Calu3 (cell line): ENCODE results near the gene NCOA1. TPM values are rescaled to one million over a fixed set of nuclear protein-coding genes. Genes with fewer than 3 reads are reported as not detected.
"Not testable (repeated sequence)": the region's sequence is repeated elsewhere in the genome, so short reads cannot be mapped to it uniquely, and the experiment has no call there.

Experiments
- BruUV-seq: library from RNA; stranded (reverse); fragments of 400-500 nt; replicated peaks from 2 replicates; lab custom pipeline; 2021; lab: Mats Ljungman, UMichigan
- CTCF ChIA-PET: fragments of 300-600 bp; sonication (Branson Sonifier 250); formaldehyde crosslinking; loops from one replicate; lab custom pipeline; 2022; ENCODE audit warnings: antibody characterized with exemption; lab: Charles Lee
- DNase-seq: peaks from one replicate; pipeline ENCODE4 v3.0.0; 2022
- H3K27ac Mint-ChIP-seq: one replicate; pipeline ENCODE4 v1.8.0; 2022; ENCODE audit warnings: mixed read lengths; ENCODE audit not compliant: unreplicated experiment
- H3K27me3 Mint-ChIP-seq: one replicate; pipeline ENCODE4 v1.8.0; 2022; ENCODE audit warnings: mixed read lengths; ENCODE audit not compliant: unreplicated experiment
- H3K36me3 Mint-ChIP-seq: one replicate; pipeline ENCODE4 v1.8.0; 2022; ENCODE audit warnings: mild to moderate bottlenecking, moderate library complexity, mixed read lengths; ENCODE audit not compliant: insufficient read depth, unreplicated experiment
- H3K4me1 Mint-ChIP-seq: one replicate; pipeline ENCODE4 v1.8.0; 2022; ENCODE audit warnings: mild to moderate bottlenecking, low read depth, mixed read lengths; ENCODE audit not compliant: unreplicated experiment
- H3K4me3 Mint-ChIP-seq: one replicate; pipeline ENCODE4 v1.8.0; 2022; ENCODE audit warnings: mild to moderate bottlenecking, low read depth, moderate library complexity, mixed read lengths; ENCODE audit not compliant: unreplicated experiment
- H3K9me3 Mint-ChIP-seq: one replicate; pipeline ENCODE4 v1.8.0; 2022; ENCODE audit warnings: low read depth, mixed read lengths; ENCODE audit not compliant: unreplicated experiment
- intact Hi-C: fragments of 100-400 bp; cut with micrococcal nuclease; formaldehyde crosslinking; loops from one replicate; pipeline ENCODE4 v1.10.0; 2022; ENCODE audit not compliant: unreplicated experiment
- total RNA-seq: library from RNA; stranded (reverse); gene quantifications from 2 replicates; pipeline ENCODE4 v1.2.3, GENCODE V29; 2022
- TF ChIP-seq, protein P1 (sequence below): fragments of 200-600 bp; IDR thresholded peaks from one replicate; pipeline ENCODE4 v1.8.0; 2022; ENCODE audit warnings: antibody characterized with exemption; ENCODE audit not compliant: unreplicated experiment

NCOA1 gene
- total RNA-seq, 1 experiment from 2014 or later: 14.8 TPM

DNA sequence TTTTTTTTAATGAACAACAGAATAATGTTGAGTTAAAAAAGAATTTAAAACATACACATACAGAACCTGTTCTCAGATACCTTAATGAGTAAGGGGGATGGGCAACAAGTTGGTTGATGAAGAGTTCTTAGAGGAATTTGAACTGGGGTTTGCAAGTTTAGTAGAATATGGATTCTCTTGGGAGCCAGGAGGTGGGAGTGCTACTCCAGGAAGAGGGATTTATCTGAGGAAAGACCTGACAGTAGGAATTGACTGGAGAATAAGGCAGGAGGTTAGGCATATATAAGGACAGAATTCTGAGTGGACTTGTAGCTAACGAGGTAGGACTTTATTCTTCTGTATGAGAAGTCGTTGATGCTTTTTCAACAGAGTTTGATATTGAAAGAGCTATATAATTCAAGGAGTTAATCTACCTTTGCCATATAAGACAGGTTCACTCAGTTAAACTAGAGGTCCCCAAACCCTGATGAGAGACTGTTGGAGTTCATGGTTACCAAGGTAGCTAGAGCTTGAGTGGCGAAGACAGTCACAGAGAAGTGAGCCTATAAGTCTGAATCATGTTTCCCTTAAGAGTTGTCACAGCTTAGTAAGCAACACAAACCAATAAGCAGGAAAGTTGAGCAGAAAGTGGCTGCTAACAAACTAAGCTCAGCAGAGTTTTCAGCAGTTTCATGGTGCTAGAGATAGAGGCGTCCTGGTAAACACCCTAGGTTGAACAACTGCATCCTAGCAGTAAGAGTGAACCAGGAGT, 88.2 kb downstream of the NCOA1 start:
- no peak for DNase-seq
- TF ChIP-seq, protein P1, sequence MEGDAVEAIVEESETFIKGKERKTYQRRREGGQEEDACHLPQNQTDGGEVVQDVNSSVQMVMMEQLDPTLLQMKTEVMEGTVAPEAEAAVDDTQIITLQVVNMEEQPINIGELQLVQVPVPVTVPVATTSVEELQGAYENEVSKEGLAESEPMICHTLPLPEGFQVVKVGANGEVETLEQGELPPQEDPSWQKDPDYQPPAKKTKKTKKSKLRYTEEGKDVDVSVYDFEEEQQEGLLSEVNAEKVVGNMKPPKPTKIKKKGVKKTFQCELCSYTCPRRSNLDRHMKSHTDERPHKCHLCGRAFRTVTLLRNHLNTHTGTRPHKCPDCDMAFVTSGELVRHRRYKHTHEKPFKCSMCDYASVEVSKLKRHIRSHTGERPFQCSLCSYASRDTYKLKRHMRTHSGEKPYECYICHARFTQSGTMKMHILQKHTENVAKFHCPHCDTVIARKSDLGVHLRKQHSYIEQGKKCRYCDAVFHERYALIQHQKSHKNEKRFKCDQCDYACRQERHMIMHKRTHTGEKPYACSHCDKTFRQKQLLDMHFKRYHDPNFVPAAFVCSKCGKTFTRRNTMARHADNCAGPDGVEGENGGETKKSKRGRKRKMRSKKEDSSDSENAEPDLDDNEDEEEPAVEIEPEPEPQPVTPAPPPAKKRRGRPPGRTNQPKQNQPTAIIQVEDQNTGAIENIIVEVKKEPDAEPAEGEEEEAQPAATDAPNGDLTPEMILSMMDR: no peak
- Mint-ChIP-seq H3K9me3 (no peaks in the 10 kb centered on the region), H3K27me3 (no peaks in the 10 kb centered on the region), H3K27ac (no peak overlapping the region), H3K4me1 (no peaks in the 10 kb centered on the region), H3K36me3 (no peaks in the 10 kb centered on the region), H3K4me3 (no peak overlapping the region)
- CTCF ChIA-PET: interaction anchor here (0.5 kb wide), 1 partner anchor 99 kb away, joined by 3 read pairs; no protein-coding TSS in a partner anchor
- intact Hi-C loops: no loop called here
- no TSS peak for BruUV-seq

DNA sequence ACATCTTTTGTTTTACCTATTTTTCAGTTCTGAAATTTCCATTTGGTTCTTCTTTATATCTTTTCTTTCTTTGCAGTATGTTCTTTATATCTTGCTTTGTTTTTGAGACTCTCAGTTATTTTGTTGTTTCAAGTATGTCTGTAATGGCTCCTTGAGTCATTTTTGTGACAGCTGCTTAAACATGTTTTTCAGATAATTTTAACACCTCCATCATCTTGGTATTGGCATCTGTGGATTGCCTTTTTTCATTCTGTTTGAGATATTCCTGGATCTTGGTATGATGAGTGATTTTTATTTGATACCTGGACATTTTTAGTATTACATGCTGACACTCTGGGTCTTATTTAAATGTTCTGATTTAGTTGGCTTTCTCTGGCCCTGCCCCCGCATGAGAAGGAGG, 89.5 kb downstream of the NCOA1 start:
- H3K4me3 Mint-ChIP-seq: no peak overlapping the region
- CTCF ChIA-PET: no interaction called here
- TF ChIP-seq, protein P1: no peak

DNA sequence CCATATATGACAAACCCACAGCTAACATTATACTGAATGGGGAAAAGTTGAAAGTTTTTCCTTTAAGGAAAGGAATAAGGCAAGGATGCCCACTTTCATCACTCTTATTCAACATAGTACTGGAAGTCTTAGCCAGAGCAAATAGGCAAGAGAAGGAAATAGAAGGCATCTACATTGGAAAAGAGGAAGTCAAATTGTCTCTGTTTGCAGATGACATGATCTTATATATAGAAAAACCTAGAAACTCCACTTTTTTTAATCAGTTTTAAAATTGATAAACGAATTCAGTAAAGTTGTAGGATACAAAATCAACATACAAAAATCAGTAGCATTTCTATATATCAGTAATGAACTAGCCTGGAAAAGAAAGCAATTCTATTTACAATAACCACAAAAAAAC, 90.9 kb downstream of the NCOA1 start:
- H3K9me3 Mint-ChIP-seq, intact Hi-C loops, H3K36me3 Mint-ChIP-seq, H3K4me1 Mint-ChIP-seq, CTCF ChIA-PET, H3K27me3 Mint-ChIP-seq, BruUV-seq, DNase-seq, H3K27ac Mint-ChIP-seq, H3K4me3 Mint-ChIP-seq: not testable (repeated sequence)

More for the DNA sequence above, 89.5 kb downstream of the NCOA1 start:
- intact Hi-C loops: no loop called here
- no peak overlapping the region for H3K27ac Mint-ChIP-seq
- DNase-seq: no peak
- H3K27me3 Mint-ChIP-seq: no peaks in the 10 kb centered on the region
- H3K9me3 Mint-ChIP-seq: no peaks in the 10 kb centered on the region
- no TSS peak for BruUV-seq
- H3K4me1 Mint-ChIP-seq: no peaks in the 10 kb centered on the region
- H3K36me3 Mint-ChIP-seq: no peaks in the 10 kb centered on the region

DNA sequence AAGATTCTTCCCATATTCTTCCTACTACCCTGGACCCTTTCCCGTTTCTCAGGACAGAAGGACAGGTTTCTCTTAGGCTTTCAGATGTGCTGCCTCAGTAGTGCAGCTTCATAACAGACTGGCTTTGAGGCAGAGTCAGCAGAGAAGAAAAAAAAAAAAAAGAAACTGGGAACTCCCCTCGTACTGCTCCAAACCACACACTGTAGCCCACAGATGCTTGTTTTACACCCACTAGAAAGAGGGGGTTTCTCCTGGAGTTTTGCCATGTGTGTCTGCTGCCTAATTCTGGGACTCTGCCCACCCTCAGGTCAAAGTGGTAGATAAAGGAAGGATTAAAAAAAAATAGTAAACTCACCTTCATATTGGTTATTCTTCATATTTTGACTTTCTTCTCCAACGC, 95.9 kb downstream of the NCOA1 start:
- Mint-ChIP-seq H3K36me3 (no peaks in the 10 kb centered on the region), H3K27me3 (no peaks in the 10 kb centered on the region), H3K27ac (no peak overlapping the region), H3K4me1 (no peaks in the 10 kb centered on the region), H3K4me3 (no peak overlapping the region), H3K9me3 (no peaks in the 10 kb centered on the region)
- no TSS peak for BruUV-seq
- intact Hi-C loops: no loop called here
- no peak for DNase-seq
- TF ChIP-seq, protein P1: no peak
- CTCF ChIA-PET: interaction anchor here (0.6 to 0.7 kb wide), 2 partner anchors 20 to 235 kb away, joined by 3 read pairs; no protein-coding TSS in a partner anchor

DNA sequence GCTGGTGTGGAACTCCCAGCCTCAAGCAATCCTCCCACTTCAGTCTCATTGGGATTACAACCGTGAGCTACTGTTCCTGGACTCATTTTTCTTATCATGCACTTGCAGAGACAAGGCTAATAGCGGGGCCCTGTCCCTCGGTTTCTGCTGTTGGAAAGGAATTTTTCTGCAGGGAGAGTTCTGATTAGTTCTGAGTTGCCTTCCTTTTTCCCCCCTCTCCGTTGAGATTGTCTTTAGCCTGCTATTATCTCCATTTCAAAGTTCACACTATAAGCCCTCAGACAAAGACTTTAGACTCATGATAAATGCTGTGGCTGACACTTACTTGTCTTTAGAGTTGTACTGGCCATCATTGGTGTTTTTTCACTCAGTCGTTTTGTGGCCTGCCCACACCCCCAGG, 97.2 kb downstream of the NCOA1 start:
- Mint-ChIP-seq H3K4me1 (no peaks in the 10 kb centered on the region), H3K9me3 (no peaks in the 10 kb centered on the region), H3K4me3 (no peak overlapping the region), H3K27ac (no peak overlapping the region), H3K36me3 (no peaks in the 10 kb centered on the region), H3K27me3 (no peaks in the 10 kb centered on the region)
- TF ChIP-seq, protein P1: no peak
- BruUV-seq: no TSS peak
- CTCF ChIA-PET: interaction anchor here (0.7 kb wide), 2 partner anchors 85 to 127 kb away, joined by 5 read pairs; no protein-coding TSS in a partner anchor
- no peak for DNase-seq
- intact Hi-C loops: no loop called here
